D341Med (cell line): ENCODE results near the gene FBXL17.

Source experiments
- DNase-seq: peaks from one replicate; pipeline ENCODE4 v3.0.0; 2012; ENCODE audit warnings: low spot score

FBXL17 gene

GRCh38 chr5:107809201-107810034 lies 572.5 kb downstream of the FBXL17 start:
- no peak for DNase-seq
